HG03575 (cell line): ENCODE measurements around the gene DRC3.
"Not testable (repeated sequence)": the region's sequence is repeated elsewhere in the genome, so short reads cannot be mapped to it uniquely, and the experiment has no call there.

Source experiments
- ATAC-seq: cut with Tn5 transposase; IDR thresholded peaks from one replicate; pipeline ENCODE4 v1.9.1; 2021; ENCODE audit not compliant: unreplicated experiment, insufficient number of reproducible peaks, low FRiP score; ENCODE audit errors: extremely low read depth

Gene DRC3

DNA sequence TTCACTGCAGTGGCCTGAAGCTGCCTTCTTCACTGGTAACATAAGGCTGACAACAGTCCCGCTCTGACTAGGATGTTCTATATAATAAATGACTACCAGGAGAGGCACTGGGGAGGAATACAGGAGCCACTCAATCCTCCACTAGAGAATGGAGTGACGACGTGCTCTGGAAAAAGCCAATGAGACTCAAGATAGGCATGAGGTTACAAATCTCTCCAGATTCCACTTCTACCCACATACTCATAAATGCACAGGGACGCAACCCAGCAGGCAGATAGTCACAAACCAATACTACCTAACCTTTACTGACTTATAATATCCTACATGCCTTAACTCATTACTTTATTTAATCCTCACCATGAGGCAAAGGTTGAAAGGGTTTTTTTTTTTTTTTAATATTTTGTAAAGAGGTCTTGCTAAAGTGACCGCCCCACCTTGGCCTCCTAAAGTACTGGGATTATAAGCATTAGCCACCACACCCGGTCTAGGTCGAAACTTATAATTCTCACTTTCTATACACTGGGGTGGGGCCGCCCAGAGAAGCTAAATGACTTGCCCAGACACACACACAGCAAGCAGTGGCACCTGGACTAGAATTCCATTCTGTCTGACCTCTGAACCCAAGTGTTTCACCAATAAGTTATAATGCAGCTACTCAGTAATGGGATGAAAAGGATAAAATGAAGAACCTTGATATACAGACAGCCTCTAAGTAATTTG is 34.1 kb upstream of the DRC3 start:
- ATAC-seq, result no peak

DNA sequence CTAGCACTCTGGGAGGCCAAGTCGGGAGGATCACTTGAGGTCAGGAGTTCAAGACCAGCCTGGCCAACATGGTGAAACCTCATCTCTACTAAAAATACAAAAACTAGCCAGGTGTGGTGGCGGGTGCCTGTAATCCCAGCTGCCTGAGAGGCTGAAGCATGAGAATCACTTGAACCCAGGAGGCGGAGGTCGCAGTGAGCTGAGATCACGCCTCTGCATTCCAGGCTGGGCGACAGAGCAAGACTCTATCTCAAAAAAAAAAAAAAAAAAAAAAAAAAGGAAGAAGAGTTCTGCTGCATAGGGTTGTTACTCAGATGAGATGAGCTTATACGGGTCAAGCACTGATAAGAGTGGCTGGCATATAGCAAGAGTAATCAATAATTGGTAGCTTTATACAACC is 32.7 kb upstream of the DRC3 start:
- ATAC-seq, result not testable (repeated sequence)

DNA sequence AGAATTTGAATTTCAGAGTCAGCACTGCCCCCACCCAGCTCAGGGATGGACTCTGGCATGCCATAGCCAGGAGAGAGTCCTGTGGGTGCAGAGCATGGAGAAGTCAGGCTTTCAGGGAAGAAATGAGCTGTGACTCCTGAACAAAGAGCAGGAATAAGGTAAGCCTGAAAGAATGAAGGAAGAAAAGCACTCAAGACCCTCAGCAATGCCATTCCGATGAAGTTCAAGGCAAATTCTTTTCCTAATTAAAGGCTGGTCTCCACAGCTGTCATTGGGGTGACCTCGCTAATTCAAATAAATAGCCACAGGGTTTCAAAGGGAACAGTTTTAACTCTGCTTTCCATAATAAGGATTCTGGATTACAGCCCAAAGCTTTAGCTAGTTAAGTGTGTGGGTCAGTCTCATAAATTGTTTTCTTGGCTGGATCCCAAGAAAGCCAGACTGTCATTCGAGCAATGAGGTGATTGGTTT is 32.2 kb upstream of the DRC3 start:
- no peak for ATAC-seq

DNA sequence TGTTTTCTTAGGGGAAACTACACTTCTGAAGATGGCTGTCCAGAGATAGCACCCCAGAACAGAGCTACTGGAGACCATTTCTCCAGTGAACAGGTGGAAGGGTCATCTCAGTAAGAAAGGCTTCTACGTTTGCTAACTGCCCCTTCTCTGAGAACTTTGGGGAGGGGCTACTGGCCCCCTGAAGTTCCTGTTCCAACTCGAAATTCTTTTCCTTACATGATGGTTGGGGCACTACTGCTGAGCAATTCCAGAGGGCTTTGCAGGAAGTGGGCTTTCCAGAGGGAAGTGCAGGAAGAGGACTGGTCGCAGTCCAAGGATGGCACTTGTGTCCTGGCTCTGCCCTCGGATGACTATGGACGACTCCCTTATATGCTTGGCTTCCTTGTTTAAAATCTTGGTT is 31.6 kb upstream of the DRC3 start:
- no peak for ATAC-seq

DNA sequence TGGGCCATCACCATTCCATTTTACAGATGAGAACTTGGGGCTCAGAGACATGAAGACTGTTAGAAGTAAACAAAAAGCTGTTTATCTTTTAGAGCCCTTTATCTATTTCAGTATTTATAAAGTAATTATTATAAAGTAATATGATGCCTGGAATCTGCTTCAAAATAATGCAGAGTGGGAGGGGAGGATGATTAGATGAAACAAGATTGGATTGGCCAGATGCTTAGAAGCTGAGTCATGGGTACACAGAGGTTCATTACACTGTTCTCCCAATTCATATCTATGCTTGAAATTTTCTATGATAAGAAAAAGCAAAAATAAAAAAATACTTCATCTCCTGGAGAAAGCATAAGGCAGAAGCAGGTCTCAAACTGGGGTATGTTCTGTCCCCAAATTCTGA is 29.8 kb upstream of the DRC3 start:
- no peak for ATAC-seq

DNA sequence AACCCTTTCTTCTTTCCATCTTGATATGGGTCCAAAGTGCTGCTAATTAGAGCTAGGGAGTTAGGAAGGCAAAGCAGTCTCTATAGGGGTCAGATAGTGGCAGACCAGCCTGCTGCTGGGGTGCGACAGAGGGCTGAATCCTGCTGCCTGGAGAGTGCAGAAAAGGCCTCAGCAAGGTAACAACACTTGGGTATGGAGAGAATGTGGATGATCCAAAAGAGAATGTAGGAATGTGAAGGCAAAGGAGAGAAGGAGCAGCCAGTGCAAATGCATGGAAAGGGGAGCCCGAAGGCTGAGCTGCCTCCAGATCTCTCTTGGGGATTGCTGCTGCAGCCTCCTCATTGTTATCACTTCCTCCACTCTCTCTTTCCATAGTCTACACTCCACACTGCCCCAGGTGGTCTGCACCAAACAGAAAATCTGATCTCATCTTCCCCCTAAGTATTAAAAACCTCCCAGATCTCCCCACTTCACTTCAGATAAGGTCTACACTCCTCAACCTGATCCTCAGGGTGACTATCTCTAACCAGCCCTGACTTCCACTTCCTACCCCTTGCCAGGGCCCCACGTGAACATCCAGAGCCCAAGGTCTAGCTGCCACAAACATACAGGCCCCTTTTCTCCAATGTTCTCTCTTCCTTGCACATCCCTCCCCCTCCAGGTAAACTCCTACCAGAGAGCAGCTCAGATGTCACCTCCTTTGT is 29.2 kb upstream of the DRC3 start:
- ATAC-seq, result no peak

DNA sequence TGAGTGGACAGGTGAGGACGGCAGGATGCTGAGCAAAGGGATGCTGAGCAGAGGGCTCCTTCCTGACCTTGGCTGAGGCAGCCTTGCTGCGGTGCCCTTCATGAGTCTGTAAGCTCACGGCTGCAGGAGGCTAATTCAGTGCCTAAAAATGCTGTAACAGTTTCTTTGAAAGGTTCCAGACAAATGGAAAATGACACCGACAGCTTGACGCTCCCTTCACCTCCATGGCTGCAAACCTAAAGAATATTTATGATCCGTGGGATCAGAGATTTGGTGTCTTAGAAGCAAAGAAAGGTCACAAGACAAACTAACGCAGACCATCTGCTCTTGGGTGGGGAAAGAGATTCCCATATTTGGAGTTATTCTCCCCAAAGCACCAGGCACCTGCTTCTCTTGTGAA is 28.4 kb upstream of the DRC3 start:
- no peak for ATAC-seq

DNA sequence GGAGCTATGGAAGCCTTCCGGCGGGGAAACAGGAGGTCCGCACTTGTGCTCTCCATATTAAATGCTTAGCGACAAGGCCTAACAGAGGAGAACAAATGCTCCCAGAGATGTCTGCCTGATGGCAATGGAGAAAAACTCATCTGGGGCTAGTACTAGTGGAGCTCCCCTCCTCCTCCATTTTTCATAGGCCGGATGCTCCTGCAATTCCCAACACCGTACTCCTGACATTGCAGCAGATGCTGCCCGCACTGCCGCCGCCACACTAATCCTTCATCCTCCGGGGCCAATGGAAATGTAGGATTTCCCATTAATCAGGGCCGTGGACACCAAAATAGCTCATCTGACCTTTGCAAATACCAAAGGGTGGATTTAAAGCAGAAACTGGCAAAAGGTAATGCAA is 27.9 kb upstream of the DRC3 start:
- ATAC-seq, result no peak

DNA sequence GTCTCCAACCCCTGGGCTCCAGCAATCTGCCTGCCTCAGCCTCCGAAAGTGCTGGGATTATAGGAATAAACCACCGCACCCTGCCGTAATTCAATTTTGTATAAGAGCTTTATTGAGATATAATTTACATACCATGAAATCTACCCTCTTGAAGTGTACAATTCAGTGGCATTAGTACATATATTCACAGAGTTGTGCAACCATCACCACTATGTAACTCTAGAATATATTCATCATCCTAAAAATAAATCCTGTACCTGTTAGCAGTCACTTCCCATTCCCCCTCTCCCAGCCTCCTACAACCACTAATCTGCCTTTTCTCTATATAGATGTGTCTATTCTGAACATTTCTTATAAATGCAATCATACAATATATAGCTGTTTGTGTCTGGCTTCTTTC is 26.6 kb upstream of the DRC3 start:
- no peak for ATAC-seq

DNA sequence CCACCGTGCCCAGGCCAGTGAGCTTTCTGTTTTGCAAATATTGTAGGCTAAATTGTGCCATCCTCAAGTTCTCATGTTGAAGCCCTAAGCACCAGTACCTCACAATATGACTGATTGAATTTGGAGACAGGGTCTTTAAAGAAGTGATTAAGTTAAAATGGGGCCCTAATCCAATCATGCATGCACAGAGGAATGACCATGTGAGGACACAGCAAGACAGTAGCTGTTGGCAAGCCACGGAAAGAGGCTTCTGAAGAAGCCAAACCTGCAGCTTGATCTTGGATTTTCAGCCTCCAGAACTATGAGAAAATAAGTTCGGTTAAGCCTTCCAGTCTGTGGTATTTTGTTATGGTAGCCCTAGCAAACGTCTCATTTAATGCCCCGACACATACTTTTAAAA is 25.4 kb upstream of the DRC3 start:
- ATAC-seq, result no peak

DNA sequence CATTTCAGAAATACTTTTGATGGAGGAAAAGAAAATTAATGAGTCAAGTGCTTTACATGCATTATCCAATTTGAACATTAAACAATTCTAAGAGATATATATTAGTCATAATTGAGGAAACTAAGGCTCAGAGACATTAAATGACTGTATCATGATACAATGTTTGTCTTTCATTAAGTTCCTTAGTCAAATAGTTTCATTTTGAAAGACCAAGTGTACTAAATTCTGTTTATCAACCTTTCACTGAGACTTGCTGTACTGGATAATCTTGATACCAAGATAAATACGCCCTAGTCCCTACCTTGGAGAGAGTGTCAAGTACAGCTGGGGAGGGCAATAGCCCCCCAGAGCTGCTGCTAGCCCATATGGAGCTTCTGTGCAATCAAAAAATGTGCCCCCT is 24.7 kb upstream of the DRC3 start:
- no peak for ATAC-seq

DNA sequence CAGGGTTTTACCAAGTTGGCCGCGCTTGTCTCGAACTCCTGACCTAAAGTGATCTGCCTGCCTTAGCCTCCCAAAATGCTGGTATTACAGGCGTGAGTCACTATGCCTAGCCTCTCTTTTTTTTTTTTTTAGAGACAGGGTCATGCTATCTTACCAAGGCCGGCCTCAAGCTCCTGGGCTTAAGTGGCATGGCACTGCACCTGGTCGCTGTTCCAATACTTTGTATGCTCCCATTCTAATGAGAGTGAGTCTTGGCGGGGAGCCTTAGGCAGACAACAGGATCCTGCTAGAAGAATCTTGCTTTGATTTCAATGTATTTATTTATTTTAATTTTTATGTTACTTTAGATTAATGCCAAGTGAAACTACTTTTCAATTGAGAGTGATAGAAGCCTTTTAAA is 22.3 kb upstream of the DRC3 start:
- ATAC-seq, result no peak

DNA sequence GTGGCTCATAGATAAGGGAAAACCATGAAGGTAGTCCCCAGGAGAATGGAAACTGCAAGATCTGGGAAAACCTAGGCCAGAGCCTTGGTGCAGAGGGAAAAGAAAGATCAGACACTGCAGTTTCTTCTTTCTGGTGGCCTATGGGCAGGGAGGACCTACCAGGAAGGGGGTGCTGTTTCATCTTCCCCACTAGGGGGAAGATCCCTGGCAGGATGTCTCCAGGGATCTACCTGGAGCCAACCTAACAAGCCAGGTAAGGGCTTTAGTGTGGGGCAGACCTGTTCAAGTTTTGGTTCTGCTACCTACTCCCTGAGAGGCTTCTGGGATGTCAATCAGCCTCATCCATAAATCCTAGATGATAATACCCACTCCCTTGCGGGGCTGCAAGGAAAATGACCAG is 21.9 kb upstream of the DRC3 start:
- no peak for ATAC-seq

DNA sequence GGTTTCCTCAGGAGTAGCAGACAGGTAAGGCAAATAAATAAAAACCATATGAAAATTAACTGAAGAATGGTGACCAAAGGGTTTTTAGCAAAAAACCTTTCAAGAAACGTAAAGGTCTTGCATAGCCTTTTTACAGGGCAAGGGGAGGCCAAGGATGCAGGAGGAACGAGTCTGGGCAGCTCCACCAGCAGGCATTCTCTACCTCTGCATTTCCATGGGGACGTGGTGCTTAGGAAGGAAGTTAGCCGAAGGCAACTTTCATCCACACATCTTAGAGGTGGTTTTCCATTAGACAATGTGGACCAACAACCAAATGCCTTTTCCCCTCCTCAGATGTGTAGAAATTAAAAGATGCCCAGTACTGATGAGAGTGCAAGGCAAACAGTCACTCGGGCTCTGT is 21.1 kb upstream of the DRC3 start:
- ATAC-seq, result no peak

DNA sequence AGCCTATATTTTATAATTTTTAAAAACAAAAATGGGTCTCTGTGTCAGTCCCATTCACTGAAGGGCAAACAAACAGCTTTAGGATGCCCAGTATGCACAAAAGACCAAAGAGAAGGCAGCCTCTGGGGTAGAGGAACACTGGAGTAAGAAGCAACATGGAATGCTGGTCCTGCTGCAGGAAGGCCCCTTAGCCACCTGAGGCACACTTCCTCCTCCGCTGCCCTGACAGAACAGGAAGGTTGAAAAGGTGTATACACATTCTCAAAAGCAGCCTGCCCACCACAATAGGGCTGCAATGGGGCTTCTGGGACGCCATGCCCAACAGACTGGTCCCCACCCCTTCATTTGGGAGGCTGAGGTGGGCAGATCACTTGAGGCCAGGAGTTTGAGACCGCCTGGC is 20.0 kb upstream of the DRC3 start:
- no peak for ATAC-seq

DNA sequence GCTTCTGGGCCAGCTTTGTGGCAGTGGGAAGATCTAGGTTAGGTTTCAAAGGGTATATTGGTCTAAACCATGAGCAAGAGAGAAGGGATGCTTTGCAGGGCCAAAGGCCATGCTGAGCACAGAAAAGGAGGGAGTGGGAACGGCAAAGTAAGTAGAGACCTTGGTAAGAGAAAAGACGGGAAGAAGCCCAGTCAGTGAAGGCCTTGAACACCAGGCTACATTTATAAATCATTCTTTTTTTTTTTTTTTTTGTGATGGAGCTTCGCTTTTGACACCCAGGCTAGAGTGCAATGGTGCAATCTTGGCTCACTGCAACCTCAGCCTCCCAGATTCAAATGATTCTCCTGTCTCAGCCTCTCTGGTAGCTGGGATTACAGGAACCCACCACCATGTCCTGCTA is 18.6 kb upstream of the DRC3 start:
- ATAC-seq, result no peak

DNA sequence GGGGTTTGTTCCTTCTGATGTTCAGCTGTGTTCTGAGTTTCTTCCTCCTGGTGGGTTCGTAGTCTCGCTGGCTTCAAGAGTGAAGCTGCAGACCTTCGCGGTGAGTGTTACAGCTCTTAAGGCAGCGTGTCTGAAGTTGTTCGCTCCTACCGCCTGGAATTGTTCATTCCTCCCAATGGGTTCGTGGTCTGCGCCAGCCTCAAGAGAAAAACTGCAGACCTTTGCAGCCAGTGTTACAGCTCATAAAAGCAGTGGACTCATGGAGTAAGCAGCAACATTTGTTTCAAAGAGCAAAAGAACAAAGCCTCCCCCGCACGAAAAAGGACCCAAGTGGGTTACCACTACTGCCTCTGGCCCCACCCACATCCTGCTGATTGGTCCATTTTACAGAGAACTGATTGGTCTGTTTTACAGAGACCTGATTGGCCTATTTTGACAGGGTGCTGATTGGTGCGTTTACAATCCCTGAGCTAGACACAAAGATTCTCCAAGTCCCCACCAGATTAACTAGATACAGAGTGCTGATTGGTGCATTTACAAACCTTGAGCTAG is 16.8 kb upstream of the DRC3 start:
- not testable (repeated sequence) for ATAC-seq

DNA sequence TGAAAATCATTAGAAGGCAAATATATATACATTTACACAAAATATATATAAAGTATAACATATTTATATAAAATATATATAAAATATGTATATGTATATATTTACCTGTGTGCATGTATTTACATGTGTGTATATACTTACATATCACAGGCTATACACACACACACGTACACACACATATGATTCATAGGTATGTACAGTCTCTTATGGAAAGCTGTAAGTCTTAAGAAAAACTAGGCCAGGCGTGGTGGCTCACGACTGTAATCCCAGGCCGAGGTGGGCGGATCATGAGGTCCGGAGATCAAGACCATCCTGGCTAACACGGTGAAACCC is 15.1 kb upstream of the DRC3 start:
- no peak for ATAC-seq

DNA sequence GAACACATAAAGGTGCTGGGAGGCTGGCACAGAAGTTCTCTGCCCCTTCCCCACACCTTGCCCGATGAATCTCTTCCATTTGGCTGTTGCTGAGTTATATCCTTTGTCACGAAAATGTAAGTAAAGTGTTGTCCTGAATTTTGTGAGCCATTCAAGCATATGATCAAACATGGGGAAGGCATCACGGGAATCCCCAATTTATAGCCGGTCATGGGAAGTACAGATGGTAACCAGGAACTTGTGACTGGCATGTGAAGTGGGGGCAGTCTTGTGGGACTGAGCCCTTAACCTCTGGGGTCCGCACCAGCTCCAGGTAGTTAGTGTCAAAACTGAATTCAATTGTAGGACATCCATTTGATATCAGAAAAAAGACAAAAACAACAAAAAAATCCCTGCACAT is 13.7 kb upstream of the DRC3 start:
- no peak for ATAC-seq

DNA sequence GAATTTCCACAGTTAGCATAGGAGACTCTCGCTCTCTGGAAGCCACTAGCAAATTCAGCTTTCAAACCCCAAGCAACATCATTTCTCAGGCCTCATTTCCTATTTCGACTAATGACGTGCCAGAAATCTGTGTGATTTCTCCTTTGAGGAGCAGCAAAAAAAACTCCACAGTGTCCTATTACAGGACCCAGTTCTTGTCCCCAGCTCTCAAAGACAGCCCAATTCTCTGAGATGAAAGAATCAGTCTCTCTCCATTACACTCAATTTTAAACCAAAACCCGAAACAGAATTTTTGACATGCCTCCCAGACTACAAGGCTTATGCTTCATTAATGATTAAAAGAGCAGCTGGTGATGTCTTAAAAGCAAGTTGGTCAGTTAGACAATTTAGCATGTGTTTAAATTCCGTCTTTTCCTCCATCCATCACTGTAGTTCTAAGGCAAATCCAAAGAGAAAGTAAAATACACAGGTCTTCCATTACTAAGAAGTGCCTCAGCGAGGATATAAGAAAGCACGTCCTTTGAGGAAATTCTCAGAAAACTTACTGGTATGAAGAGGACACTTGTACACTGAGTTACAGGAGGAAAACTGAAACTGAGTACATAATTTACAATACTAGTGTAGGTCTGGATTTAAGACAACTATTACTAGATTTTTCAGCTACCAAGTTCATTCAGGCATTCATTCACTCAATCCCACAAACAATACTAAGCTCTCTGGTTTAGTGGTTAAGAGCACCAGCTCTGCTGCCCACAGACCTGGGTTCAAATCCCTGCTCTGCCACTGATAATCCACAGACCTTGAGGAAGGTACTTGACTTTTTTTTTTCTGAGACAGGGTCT is 12.9 kb upstream of the DRC3 start:
- ATAC-seq, result no peak
